Coronary artery (tissue), 2 donors: ENCODE results near the gene OPCML.

Source experiments
- DNase-seq: peaks from one replicate; pipeline ENCODE4 v3.0.0-alpha.2; 2017; ENCODE audit warnings: low spot score
- H3K27ac ChIP-seq, 2 donors: fragments of 200-600 bp; sonication (generic); one replicate each; pipeline ENCODE4 v1.5.1; 2016 to 2019
- H3K4me3 ChIP-seq: fragments of 200-600 bp; sonication (generic); 2 replicates; pipeline ENCODE4 v1.5.1; 2016; ENCODE audit warnings: mild to moderate bottlenecking, moderate library complexity
- TF ChIP-seq, protein P1 (sequence below): fragments of 200-600 bp; sonication (generic); IDR thresholded peaks from one replicate; pipeline ENCODE4 v1.5.1; 2019; ENCODE audit warnings: antibody characterized with exemption

Gene OPCML

DNA sequence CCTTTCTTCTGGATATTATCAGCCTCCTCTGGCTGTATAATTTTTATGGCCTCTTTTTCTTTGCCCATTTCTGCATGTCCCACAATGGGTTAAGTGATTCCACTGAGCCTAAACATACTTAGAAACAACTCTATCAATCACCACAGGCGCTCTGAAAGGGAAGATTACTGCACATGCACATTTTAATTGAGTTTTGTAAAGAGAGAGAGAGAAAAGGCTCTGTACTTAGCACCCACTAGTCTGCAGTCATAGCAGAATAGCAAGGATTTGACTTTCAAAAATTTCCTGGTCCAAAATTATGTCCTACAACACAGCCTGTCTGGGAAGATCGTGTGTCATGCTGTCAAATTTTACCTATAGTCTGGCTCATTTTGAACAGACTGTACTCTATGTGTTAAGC, 758.5 kb downstream of the OPCML start:
- Histone ChIP-seq H3K27ac (no peak overlapping the region), H3K4me3 (no peak overlapping the region)
- TF ChIP-seq, protein P1, sequence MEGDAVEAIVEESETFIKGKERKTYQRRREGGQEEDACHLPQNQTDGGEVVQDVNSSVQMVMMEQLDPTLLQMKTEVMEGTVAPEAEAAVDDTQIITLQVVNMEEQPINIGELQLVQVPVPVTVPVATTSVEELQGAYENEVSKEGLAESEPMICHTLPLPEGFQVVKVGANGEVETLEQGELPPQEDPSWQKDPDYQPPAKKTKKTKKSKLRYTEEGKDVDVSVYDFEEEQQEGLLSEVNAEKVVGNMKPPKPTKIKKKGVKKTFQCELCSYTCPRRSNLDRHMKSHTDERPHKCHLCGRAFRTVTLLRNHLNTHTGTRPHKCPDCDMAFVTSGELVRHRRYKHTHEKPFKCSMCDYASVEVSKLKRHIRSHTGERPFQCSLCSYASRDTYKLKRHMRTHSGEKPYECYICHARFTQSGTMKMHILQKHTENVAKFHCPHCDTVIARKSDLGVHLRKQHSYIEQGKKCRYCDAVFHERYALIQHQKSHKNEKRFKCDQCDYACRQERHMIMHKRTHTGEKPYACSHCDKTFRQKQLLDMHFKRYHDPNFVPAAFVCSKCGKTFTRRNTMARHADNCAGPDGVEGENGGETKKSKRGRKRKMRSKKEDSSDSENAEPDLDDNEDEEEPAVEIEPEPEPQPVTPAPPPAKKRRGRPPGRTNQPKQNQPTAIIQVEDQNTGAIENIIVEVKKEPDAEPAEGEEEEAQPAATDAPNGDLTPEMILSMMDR: no peak
- DNase-seq: no peak

GRCh38 chr11:132772703-132773545, 759.4 kb downstream of the OPCML start:
- no peak overlapping the region for H3K4me3 ChIP-seq
- no peak overlapping the region for H3K27ac ChIP-seq
- TF ChIP-seq, protein P1: no peak
- DNase-seq: no peak

DNA sequence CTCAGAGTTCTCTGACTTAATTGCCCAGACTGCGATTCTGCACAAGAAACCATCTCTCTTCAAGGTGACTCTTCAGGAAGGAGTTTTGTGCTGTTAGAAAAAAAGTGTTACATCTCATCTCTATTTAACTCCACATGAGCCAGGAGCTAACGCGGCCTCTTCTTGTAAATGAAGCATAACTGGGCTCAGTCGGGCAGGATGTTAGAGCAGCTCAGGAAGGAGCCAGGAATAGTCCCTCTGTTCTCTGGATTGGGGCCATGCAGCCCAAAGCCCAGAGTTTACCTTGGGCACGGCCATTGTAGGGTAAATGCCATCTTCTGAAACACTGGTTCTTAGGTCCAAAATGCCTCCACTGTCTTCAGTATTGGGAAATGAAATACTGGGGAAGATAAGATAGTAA, 760.6 kb downstream of the OPCML start:
- TF ChIP-seq, protein P1: no peak
- Histone ChIP-seq H3K27ac (no peak overlapping the region), H3K4me3 (no peak overlapping the region)
- no peak for DNase-seq

GRCh38 chr11:132770829-132771530, 761.3 kb downstream of the OPCML start:
- TF ChIP-seq, protein P1: no peak
- no peak overlapping the region for H3K4me3 ChIP-seq
- H3K27ac ChIP-seq: no peak overlapping the region
- DNase-seq: no peak

DNA sequence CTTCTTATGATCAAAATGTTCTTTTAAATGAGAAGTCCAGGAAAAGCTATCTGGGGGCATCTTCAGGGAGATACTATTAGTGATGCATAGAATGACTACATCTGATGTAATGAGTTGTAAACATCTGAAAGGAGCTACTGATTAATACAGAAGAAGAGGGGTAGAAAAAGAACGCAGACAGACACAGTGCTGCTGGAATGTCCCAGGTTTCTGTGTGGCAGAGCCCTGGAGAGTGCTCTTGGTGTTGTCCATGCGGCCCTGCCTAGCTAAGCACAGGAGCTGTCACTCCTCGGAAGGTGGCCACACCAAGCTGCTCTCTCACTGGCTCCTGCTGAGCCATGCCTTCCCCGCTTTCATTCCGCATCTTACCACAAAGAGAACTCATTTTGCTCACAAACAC, 768.8 kb downstream of the OPCML start:
- DNase-seq: no peak
- TF ChIP-seq, protein P1: no peak
- H3K4me3 ChIP-seq: no peak overlapping the region
- H3K27ac ChIP-seq: no peak overlapping the region

- no peak overlapping the region for H3K4me3 ChIP-seq
- TF ChIP-seq, protein P1: no peak
- H3K27ac ChIP-seq: no peak overlapping the region
- DNase-seq: no peak
Measured at GRCh38 chr11:132755934-132756333, 776.4 kb downstream of the OPCML start.
